ENCODE results near the gene TACC2.
A peak's percentile ranks its signal among the peaks of the same experiment; 100 is the strongest.

DNA sequence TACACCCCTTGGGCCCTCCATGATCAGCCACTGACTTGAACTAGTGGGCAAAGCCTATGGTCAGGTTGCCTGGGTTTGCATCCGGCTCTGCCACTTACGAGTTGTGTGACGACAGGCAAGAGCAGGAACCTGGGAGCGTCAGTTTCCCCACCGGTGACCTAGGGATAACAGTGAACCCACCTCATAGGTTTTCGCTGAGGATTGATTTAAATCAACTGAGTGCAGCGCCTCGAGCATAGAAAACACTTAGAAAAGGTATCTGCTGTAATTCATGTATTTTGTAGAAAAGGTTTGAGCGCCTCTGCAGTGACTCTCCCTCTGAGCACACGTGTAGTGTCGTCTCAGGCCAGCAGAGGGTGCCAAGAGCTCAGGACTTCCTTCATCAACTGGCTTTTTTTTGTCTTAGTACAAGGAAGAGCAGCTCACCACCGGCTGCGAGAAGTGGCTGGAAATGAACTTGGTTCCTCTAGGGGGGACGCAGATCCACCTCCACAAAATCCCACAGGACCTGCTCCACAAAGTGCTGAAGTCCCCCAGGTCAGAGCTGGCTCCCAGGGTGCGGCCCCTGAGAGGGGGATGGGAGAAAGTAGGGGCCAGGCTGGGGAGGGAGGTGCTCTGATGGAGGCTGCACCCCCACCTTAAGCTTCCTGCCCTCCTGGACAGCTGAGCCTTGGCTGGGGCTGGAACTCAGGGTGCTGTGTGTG lies 309.8 kb downstream of the TACC2 start:
- peak; percentile 80 to 94 (median 88) for TF ChIP-seq CTCF (IDR thresholded peaks at IDR 0.05)
- TF ChIP-seq POLR2A (IDR thresholded peaks at IDR 0.05) = no peak
- TF ChIP-seq EP300 (IDR thresholded peaks at IDR 0.05) = no peak

All from tibial nerve (tissue), 4 donors.